Liver (tissue), 9 donors: ENCODE results near the gene GIMAP6. TPM values are rescaled to one million over a fixed set of nuclear protein-coding genes. Genes with fewer than 3 reads are reported as not detected.

Experiments
- DNase-seq: peaks from one replicate; pipeline ENCODE4 v3.0.0-alpha.2; 2017; ENCODE audit warnings: low spot score
- H3K27ac ChIP-seq, 2 donors: one replicate each; pipeline ENCODE4 v1.7.0; 2013; ENCODE audit warnings: inconsistent platforms in 2 of 2, low read length in 2 of 2, control low read depth in 1 of 2, low read depth in 1 of 2, mild to moderate bottlenecking in 1 of 2
- H3K27me3 ChIP-seq, 4 donors: one replicate each; pipeline versions ENCODE4 v1.6.1 to v1.7.0; 2013; ENCODE audit warnings: low read length in 3 of 4, inconsistent platforms in 1 of 4, mild to moderate bottlenecking in 1 of 4, moderate library complexity in 1 of 4; ENCODE audit not compliant: control insufficient read depth in 4 of 4, insufficient read depth in 4 of 4
- H3K36me3 ChIP-seq, 4 donors: one replicate each; pipeline versions ENCODE4 v1.6.1 to v1.7.0; 2013; ENCODE audit warnings: low read length in 3 of 4, mild to moderate bottlenecking in 3 of 4, low read depth in 1 of 4, moderate library complexity in 1 of 4; ENCODE audit not compliant: control insufficient read depth in 4 of 4, insufficient read depth in 3 of 4
- H3K4me1 ChIP-seq, 4 donors: one replicate each; pipeline versions ENCODE4 v1.6.1 to v1.7.0; 2013; ENCODE audit warnings: low read length in 3 of 4, mild to moderate bottlenecking in 3 of 4, moderate library complexity in 1 of 4; ENCODE audit not compliant: control insufficient read depth in 4 of 4, insufficient read depth in 4 of 4
- H3K4me3 ChIP-seq, 3 donors: one replicate each; pipeline versions ENCODE4 v1.6.1 to v1.7.0; 2013; ENCODE audit warnings: low read length in 3 of 3, control low read depth in 1 of 3, low read depth in 1 of 3, mild to moderate bottlenecking in 1 of 3
- H3K9ac ChIP-seq, 2 donors: one replicate each; pipeline ENCODE4 v1.7.0; 2013; ENCODE audit warnings: low read length in 2 of 2, mild to moderate bottlenecking in 2 of 2, moderate library complexity in 2 of 2, control low read depth in 1 of 2, low read depth in 1 of 2
- H3K9me3 ChIP-seq, 4 donors: one replicate each; pipeline versions ENCODE4 v1.6.1 to v1.7.0; 2013; ENCODE audit warnings: low read length in 3 of 4; ENCODE audit not compliant: control insufficient read depth in 4 of 4
- EGR1 ChIP-seq, 2 donors: IDR thresholded peaks; 2 replicates each; pipeline ENCODE4 v1.6.1; 2016 to 2018; ENCODE audit warnings: antibody characterized with exemption in 2 of 2, low read depth in 2 of 2
- FOXA1 ChIP-seq: IDR thresholded peaks from 2 replicates; pipeline ENCODE4 v1.6.1; 2016; ENCODE audit warnings: antibody characterized with exemption
- FOXA2 ChIP-seq: IDR thresholded peaks from 2 replicates; pipeline ENCODE4 v1.6.1; 2016; ENCODE audit warnings: antibody characterized with exemption
- GABPA ChIP-seq, 2 donors: IDR thresholded peaks in 1 of 2; conservative IDR thresholded peaks in 1 of 2; 2 replicates each; pipeline ENCODE4 v1.6.1; 2016; ENCODE audit warnings: antibody characterized with exemption in 2 of 2, mild to moderate bottlenecking in 1 of 2, moderate library complexity in 1 of 2
- HNF4A ChIP-seq, 2 donors: conservative IDR thresholded peaks; 2 replicates each; pipeline ENCODE4 v1.6.1; 2016; ENCODE audit warnings: antibody characterized with exemption in 2 of 2, mild to moderate bottlenecking in 2 of 2
- HNF4G ChIP-seq: IDR thresholded peaks from 2 replicates; pipeline ENCODE4 v1.6.1; 2016; ENCODE audit warnings: antibody characterized with exemption
- JUND ChIP-seq, 2 donors: IDR thresholded peaks; 2 replicates each; pipeline ENCODE4 v1.6.1; 2016; ENCODE audit warnings: antibody characterized with exemption in 2 of 2
- NR2F2 ChIP-seq: IDR thresholded peaks from 2 replicates; pipeline ENCODE4 v1.6.1; 2016; ENCODE audit warnings: antibody characterized with exemption
- RAD21 ChIP-seq, 2 donors: IDR thresholded peaks; 2 replicates each; pipeline ENCODE4 v1.6.1; 2016; ENCODE audit warnings: antibody characterized with exemption in 2 of 2, mild to moderate bottlenecking in 2 of 2
- RXRA ChIP-seq, 2 donors: IDR thresholded peaks; 2 replicates each; pipeline ENCODE4 v1.6.1; 2017 to 2018; ENCODE audit warnings: antibody characterized with exemption in 2 of 2, mild to moderate bottlenecking in 1 of 2
- SP1 ChIP-seq: IDR thresholded peaks from 2 replicates; pipeline ENCODE4 v1.6.1; 2018; ENCODE audit warnings: antibody characterized with exemption, mild to moderate bottlenecking
- TAF1 ChIP-seq: conservative IDR thresholded peaks from 2 replicates; pipeline ENCODE4 v1.6.1; 2016; ENCODE audit warnings: antibody characterized with exemption, mild to moderate bottlenecking
- YY1 ChIP-seq: IDR thresholded peaks from 2 replicates; pipeline ENCODE4 v1.6.1; 2016; ENCODE audit warnings: antibody characterized with exemption, mild to moderate bottlenecking
- WGBS: extraction: QIAGEN DNeasy Blood & Tissue Kit; methylation state at CpG from one replicate; pipeline ENCODE4 v1.1.7; 2013; 5-methylcytosine and 5-hydroxymethylcytosine counted together
- polyA plus RNA-seq, 2 donors: library from polyadenylated mRNA; stranded (reverse) in 1 of 2; unstranded in 1 of 2; fragments of 200-250 nt in 1 of 2; fragments of >200 nt in 1 of 2; fragmentation: Nextera tagmentation in 1 of 2; extraction: Ambion mirVana in 1 of 2; gene quantifications; one replicate each; pipeline versions ENCODE4 v1.2.1 to v1.2.3, GENCODE V29; 2013 to 2015
- total RNA-seq, 2 donors: library from RNA; depleted of rRNA; stranded (reverse); fragments of >200 nt; gene quantifications; one replicate each; pipeline ENCODE4 v1.2.3, GENCODE V29; 2014
- TF ChIP-seq, protein P1 (sequence below): IDR thresholded peaks from 2 replicates; pipeline ENCODE4 v1.6.1; 2016; ENCODE audit warnings: antibody characterized with exemption
- TF ChIP-seq, protein P2 (sequence below): IDR thresholded peaks from 2 replicates; pipeline ENCODE4 v1.6.1; 2016; ENCODE audit warnings: antibody characterized with exemption
- TF ChIP-seq, protein P3 (sequence below): fragments of 150-350 bp; IDR thresholded peaks from 2 replicates; pipeline ENCODE4 v1.5.1; 2017; ENCODE audit warnings: improper control_type of control experiment, low read depth, low read length; ENCODE audit not compliant: missing input control
- TF ChIP-seq, protein P4 (sequence below): IDR thresholded peaks from 2 replicates; pipeline ENCODE4 v1.6.1; 2016; ENCODE audit warnings: antibody characterized with exemption
- TF ChIP-seq, protein P5 (sequence below): IDR thresholded peaks from 2 replicates; pipeline ENCODE4 v1.6.1; 2016; ENCODE audit warnings: antibody characterized with exemption, mild to moderate bottlenecking
- donor health status: healthy.
- donor health status: healthy.
- donor health status: healthy.
- donor health status: healthy.
- donor health status: healthy.

GIMAP6 gene
- total and polyA plus RNA-seq, 4 donors = 2.0 to 17.5 (median 11.9) TPM

DNA sequence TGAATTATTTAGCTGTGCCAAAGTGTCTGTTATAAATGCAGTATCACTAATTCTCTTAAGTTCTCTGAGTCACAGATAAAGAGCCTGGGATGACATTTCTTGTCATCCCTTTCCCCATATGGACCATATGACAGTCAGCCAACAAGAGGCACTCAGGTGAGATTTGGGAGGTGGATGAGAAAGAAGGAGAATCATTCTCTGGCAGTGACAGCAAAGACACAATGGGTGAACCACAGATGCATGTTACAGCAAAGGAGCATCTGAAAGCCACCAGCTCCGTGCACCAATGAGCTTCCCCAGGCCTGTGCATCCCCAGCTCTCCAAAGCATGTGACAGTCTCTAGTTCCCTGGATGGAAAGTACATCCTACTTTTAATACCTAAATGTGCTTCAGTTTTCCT is 10.8 kb downstream of the GIMAP6 start:
- H3K4me1 ChIP-seq = no peaks in the 10 kb centered on the region
- no peak for TF ChIP-seq RAD21 (IDR thresholded peaks at IDR 0.05)
- no peak for TF ChIP-seq HNF4G
- TF ChIP-seq, protein P1, sequence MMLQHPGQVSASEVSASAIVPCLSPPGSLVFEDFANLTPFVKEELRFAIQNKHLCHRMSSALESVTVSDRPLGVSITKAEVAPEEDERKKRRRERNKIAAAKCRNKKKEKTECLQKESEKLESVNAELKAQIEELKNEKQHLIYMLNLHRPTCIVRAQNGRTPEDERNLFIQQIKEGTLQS = no peak
- TF ChIP-seq EGR1 (IDR thresholded peaks at IDR 0.05; ENCODE audit: low read depth in 2 of 2) = no peak
- TF ChIP-seq JUND (IDR thresholded peaks at IDR 0.05) = no peak
- TF ChIP-seq FOXA1 = no peak
- no peak for TF ChIP-seq GABPA (IDR thresholded peaks at IDR 0.05 in 1 of 2, conservative IDR thresholded peaks at IDR 0.05 in 1 of 2)
- no peak for TF ChIP-seq TAF1
- no peak for TF ChIP-seq RXRA (IDR thresholded peaks at IDR 0.05)
- no peak for TF ChIP-seq FOXA2
- no peak for TF ChIP-seq SP1
- TF ChIP-seq, protein P2, sequence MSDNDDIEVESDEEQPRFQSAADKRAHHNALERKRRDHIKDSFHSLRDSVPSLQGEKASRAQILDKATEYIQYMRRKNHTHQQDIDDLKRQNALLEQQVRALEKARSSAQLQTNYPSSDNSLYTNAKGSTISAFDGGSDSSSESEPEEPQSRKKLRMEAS = no peak
- TF ChIP-seq NR2F2 = no peak
- TF ChIP-seq, protein P3, sequence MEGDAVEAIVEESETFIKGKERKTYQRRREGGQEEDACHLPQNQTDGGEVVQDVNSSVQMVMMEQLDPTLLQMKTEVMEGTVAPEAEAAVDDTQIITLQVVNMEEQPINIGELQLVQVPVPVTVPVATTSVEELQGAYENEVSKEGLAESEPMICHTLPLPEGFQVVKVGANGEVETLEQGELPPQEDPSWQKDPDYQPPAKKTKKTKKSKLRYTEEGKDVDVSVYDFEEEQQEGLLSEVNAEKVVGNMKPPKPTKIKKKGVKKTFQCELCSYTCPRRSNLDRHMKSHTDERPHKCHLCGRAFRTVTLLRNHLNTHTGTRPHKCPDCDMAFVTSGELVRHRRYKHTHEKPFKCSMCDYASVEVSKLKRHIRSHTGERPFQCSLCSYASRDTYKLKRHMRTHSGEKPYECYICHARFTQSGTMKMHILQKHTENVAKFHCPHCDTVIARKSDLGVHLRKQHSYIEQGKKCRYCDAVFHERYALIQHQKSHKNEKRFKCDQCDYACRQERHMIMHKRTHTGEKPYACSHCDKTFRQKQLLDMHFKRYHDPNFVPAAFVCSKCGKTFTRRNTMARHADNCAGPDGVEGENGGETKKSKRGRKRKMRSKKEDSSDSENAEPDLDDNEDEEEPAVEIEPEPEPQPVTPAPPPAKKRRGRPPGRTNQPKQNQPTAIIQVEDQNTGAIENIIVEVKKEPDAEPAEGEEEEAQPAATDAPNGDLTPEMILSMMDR = no peak
- TF ChIP-seq HNF4A (conservative IDR thresholded peaks at IDR 0.05) = no peak
- TF ChIP-seq, protein P4, sequence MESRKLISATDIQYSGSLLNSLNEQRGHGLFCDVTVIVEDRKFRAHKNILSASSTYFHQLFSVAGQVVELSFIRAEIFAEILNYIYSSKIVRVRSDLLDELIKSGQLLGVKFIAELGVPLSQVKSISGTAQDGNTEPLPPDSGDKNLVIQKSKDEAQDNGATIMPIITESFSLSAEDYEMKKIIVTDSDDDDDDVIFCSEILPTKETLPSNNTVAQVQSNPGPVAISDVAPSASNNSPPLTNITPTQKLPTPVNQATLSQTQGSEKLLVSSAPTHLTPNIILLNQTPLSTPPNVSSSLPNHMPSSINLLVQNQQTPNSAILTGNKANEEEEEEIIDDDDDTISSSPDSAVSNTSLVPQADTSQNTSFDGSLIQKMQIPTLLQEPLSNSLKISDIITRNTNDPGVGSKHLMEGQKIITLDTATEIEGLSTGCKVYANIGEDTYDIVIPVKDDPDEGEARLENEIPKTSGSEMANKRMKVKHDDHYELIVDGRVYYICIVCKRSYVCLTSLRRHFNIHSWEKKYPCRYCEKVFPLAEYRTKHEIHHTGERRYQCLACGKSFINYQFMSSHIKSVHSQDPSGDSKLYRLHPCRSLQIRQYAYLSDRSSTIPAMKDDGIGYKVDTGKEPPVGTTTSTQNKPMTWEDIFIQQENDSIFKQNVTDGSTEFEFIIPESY = no peak
- TF ChIP-seq YY1 = no peak
- TF ChIP-seq, protein P5, sequence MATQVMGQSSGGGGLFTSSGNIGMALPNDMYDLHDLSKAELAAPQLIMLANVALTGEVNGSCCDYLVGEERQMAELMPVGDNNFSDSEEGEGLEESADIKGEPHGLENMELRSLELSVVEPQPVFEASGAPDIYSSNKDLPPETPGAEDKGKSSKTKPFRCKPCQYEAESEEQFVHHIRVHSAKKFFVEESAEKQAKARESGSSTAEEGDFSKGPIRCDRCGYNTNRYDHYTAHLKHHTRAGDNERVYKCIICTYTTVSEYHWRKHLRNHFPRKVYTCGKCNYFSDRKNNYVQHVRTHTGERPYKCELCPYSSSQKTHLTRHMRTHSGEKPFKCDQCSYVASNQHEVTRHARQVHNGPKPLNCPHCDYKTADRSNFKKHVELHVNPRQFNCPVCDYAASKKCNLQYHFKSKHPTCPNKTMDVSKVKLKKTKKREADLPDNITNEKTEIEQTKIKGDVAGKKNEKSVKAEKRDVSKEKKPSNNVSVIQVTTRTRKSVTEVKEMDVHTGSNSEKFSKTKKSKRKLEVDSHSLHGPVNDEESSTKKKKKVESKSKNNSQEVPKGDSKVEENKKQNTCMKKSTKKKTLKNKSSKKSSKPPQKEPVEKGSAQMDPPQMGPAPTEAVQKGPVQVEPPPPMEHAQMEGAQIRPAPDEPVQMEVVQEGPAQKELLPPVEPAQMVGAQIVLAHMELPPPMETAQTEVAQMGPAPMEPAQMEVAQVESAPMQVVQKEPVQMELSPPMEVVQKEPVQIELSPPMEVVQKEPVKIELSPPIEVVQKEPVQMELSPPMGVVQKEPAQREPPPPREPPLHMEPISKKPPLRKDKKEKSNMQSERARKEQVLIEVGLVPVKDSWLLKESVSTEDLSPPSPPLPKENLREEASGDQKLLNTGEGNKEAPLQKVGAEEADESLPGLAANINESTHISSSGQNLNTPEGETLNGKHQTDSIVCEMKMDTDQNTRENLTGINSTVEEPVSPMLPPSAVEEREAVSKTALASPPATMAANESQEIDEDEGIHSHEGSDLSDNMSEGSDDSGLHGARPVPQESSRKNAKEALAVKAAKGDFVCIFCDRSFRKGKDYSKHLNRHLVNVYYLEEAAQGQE = no peak
- peaks cover 0 to under 1% (median 0%) of the 10 kb centered on the region in 4 donors for H3K36me3 ChIP-seq
- DNase-seq = no peak
- H3K27ac ChIP-seq = no peak overlapping the region
- H3K9me3 ChIP-seq = no peaks in the 10 kb centered on the region
- no peaks in the 10 kb centered on the region for H3K27me3 ChIP-seq
- H3K9ac ChIP-seq = no peak overlapping the region
- H3K4me3 ChIP-seq = no peak overlapping the region
- WGBS = 84% methylated on average over 1 of the region's 1 CpG
